HG02759 (cell line): ENCODE measurements around the gene CLEC4G.

Source experiments
- ATAC-seq: cut with Tn5 transposase; IDR thresholded peaks from one replicate; pipeline ENCODE4 v1.9.1; 2021; ENCODE audit warnings: mild to moderate bottlenecking, moderate library complexity; ENCODE audit not compliant: unreplicated experiment

The CLEC4G gene

GRCh38 chr19:7729831-7730285, 2.1 kb downstream of the CLEC4G start:
- no peak for ATAC-seq

GRCh38 chr19:7729211-7729610, 2.7 kb downstream of the CLEC4G start:
- no peak for ATAC-seq

- no peak for ATAC-seq
Measured at GRCh38 chr19:7725791-7726190, 6.1 kb downstream of the CLEC4G start.

- peak; percentile 72 for ATAC-seq
Measured at GRCh38 chr19:7722231-7722651, 9.7 kb downstream of the CLEC4G start.

- ATAC-seq = no peak
Measured at GRCh38 chr19:7720351-7720750, 11.6 kb downstream of the CLEC4G start.

- ATAC-seq = no peak
Measured at GRCh38 chr19:7718668-7719067, 13.2 kb downstream of the CLEC4G start.

- ATAC-seq = no peak
Measured at GRCh38 chr19:7716762-7717161, 15.1 kb downstream of the CLEC4G start.

- ATAC-seq = no peak
Measured at GRCh38 chr19:7715671-7716070, 16.2 kb downstream of the CLEC4G start.

- ATAC-seq = no peak
Measured at GRCh38 chr19:7710616-7711015, 21.3 kb downstream of the CLEC4G start.

GRCh38 chr19:7709932-7710460, 21.9 kb downstream of the CLEC4G start:
- ATAC-seq = no peak

GRCh38 chr19:7706955-7707456, 24.9 kb downstream of the CLEC4G start:
- no peak for ATAC-seq

- ATAC-seq = no peak
Measured at GRCh38 chr19:7706188-7706954, 25.5 kb downstream of the CLEC4G start.

- ATAC-seq = peak; percentile 49
Measured at GRCh38 chr19:7705387-7706187, 26.3 kb downstream of the CLEC4G start.

- ATAC-seq = no peak
Measured at GRCh38 chr19:7704280-7705060, 27.4 kb downstream of the CLEC4G start.

- no peak for ATAC-seq
Measured at GRCh38 chr19:7703332-7703731, 28.6 kb downstream of the CLEC4G start.

- peak; percentile 58 for ATAC-seq
Measured at GRCh38 chr19:7701654-7702457, 30.1 kb downstream of the CLEC4G start, which contains the start of gene FCER2. TSS of gene FCER2 (minus strand) at chr19:7702131. CDS start at chr19:7699760, 2,371 bp downstream.

GRCh38 chr19:7701049-7701653, 30.8 kb downstream of the CLEC4G start:
- ATAC-seq = no peak

- no peak for ATAC-seq
Measured at GRCh38 chr19:7699417-7700401, 32.2 kb downstream of the CLEC4G start.
